Activated CD4-positive, CD25-positive, alpha-beta regulatory T cell treated with anti-CD3 and anti-CD28 coated beads, Interleukin-2, amount 50 U/mL, for 16 hours (primary cell): ENCODE data around the gene MT1A.

Source experiments
- DNase-seq: peaks from one replicate; pipeline ENCODE4 v3.0.0-alpha.2; 2020; ENCODE audit warnings: low read depth, low spot score

Gene MT1A

GRCh38 chr16:56630134-56630533, 8.3 kb upstream of the MT1A start:
- DNase-seq = no peak

- no peak for DNase-seq
Observed at GRCh38 chr16:56631197-56631596, 7.3 kb upstream of the MT1A start.

GRCh38 chr16:56631832-56632155, 6.7 kb upstream of the MT1A start:
- no peak for DNase-seq

- DNase-seq = no peak
Observed at GRCh38 chr16:56632156-56632847, 6.2 kb upstream of the MT1A start, which contains the start of gene MT1M. Gene MT1M, plus strand, starts transcription at chr16:56632659. Its CDS starts 73 bp downstream, at chr16:56632732.

- no peak for DNase-seq
Observed at GRCh38 chr16:56632848-56633365, 5.6 kb upstream of the MT1A start.

- no peak for DNase-seq
Observed at GRCh38 chr16:56633535-56633934, 4.9 kb upstream of the MT1A start.

GRCh38 chr16:56634715-56635440, 3.6 kb upstream of the MT1A start:
- DNase-seq = no peak

- no peak for DNase-seq
Observed at GRCh38 chr16:56635441-56635967, 3.0 kb upstream of the MT1A start.

- DNase-seq = no peak
Observed at GRCh38 chr16:56636616-56637413, 1.7 kb upstream of the MT1A start.

- DNase-seq = no peak
Observed at GRCh38 chr16:56639045-56639444, 579 bp downstream of the MT1A start.

GRCh38 chr16:56640076-56640475, 1.6 kb downstream of the MT1A start:
- DNase-seq = no peak

- DNase-seq = no peak
Observed at GRCh38 chr16:56641166-56641565, 2.7 kb downstream of the MT1A start.

- DNase-seq = peak; percentile 24
Observed at GRCh38 chr16:56643080-56643778, 4.8 kb downstream of the MT1A start.

GRCh38 chr16:56643833-56644232, 5.4 kb downstream of the MT1A start:
- DNase-seq = no peak

GRCh38 chr16:56645311-56645710, 6.8 kb downstream of the MT1A start:
- no peak for DNase-seq

- DNase-seq = no peak
Observed at GRCh38 chr16:56645838-56646237, 7.4 kb downstream of the MT1A start.

- DNase-seq = no peak
Observed at GRCh38 chr16:56647641-56648431, 9.4 kb downstream of the MT1A start.

GRCh38 chr16:56649271-56649670, 10.8 kb downstream of the MT1A start:
- no peak for DNase-seq

GRCh38 chr16:56649820-56650219, 11.4 kb downstream of the MT1A start:
- DNase-seq = no peak

- no peak for DNase-seq
Observed at GRCh38 chr16:56651586-56651985, 13.1 kb downstream of the MT1A start, which contains the start of gene MT1B. Gene MT1B, plus strand, starts transcription at chr16:56651886. Its CDS starts 68 bp downstream, at chr16:56651954.
